Lower lobe of right lung (tissue), 2 donors: ENCODE results near the gene ARHGAP25. TPM values are rescaled to one million over a fixed set of nuclear protein-coding genes. Genes with fewer than 3 reads are reported as not detected.

Experiments used
- ATAC-seq, 2 donors: fragments of 200-7000 bp; cut with Tn5 transposase; one replicate each; pipeline ENCODE4 v1.9.1; 2020 to 2022; ENCODE audit warnings: mild to moderate bottlenecking in 2 of 2, moderate library complexity in 2 of 2
- DNase-seq: peaks from one replicate; pipeline ENCODE4 v3.0.0-alpha.2; 2020
- H3K27ac ChIP-seq: fragments of 200-600 bp; one replicate; pipeline ENCODE4 v1.8.0; 2022
- H3K27me3 ChIP-seq: fragments of 200-600 bp; one replicate; pipeline ENCODE4 v1.8.0; 2022; ENCODE audit warnings: low read depth
- H3K36me3 ChIP-seq: fragments of 200-600 bp; one replicate; pipeline ENCODE4 v1.8.0; 2022; ENCODE audit warnings: mild to moderate bottlenecking
- H3K4me1 ChIP-seq: fragments of 200-600 bp; one replicate; pipeline ENCODE4 v1.8.0; 2022
- H3K4me3 ChIP-seq: fragments of 200-600 bp; one replicate; pipeline ENCODE4 v1.8.0; 2022; ENCODE audit warnings: mild to moderate bottlenecking
- H3K9me3 ChIP-seq: fragments of 200-600 bp; one replicate; pipeline ENCODE4 v1.8.0; 2022
- intact Hi-C: fragments of 100-400 bp; cut with DNase I; formaldehyde crosslinking; loops from one replicate; pipeline ENCODE4 v1.11.0; 2022
- total RNA-seq: library from RNA; stranded (reverse); fragmentation: NEBNext Ultra II Directional; extraction: Animal tissue kit (Norgen Biotek cat#: 25700); gene quantifications from one replicate; pipeline ENCODE4 v1.2.1, GENCODE V29; 2021
- TF ChIP-seq, protein P1 (sequence below): fragments of 200-600 bp; IDR thresholded peaks from one replicate; pipeline ENCODE4 v1.8.0; 2022; ENCODE audit warnings: antibody characterized with exemption, mild to moderate bottlenecking
- donor health status: DM: no; HTN: yes; CAD: no; lungs with severe emphysema.

ARHGAP25 gene
- total RNA-seq, 1 donor from 2014 or later, result 48.5 TPM

DNA sequence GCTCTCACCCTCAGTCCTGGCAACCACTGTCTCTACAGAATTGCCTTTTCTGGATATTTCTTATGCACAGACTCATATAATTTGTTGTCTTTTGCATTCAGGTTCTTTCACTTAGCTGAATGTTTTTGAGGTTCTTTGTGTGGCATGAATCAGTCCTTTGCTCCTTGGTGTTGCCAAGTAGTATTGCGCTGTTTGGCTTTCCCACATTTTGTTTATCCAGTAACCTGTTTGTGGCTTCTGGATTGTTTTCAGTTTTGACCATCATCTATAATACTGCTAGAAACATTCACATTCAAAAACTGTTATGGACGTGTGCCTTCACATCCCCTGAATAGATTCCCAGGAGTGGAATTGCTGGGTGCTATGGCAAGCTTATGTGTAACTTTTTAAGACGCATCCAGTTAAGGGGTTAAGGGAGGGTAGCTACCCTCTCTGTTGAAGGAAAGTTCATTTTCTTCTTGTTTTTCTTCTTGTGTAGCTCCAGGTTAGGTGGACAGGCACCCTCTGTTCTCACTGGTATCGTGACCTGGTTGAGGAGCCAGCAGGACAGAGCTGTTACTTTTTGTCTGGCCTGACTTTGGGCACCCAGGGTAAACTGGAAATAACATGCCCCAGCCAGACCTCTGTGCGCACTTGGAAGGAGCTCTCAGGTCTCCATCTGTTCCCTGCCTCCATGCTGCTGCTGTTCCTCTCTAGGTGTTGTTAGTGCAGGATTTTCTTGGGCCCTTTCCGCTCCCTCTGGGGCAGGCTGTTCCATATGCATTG lies 29.6 kb downstream of the ARHGAP25 start:
- Histone ChIP-seq H3K27me3 (no peaks in the 10 kb centered on the region), H3K36me3 (no peaks in the 10 kb centered on the region), H3K9me3 (no peaks in the 10 kb centered on the region), H3K4me1 (peaks cover 76% of the 10 kb centered on the region), H3K27ac (peak overlapping the region; percentile 75), H3K4me3 (peak overlapping the region; percentile 12)
- TF ChIP-seq, protein P1, sequence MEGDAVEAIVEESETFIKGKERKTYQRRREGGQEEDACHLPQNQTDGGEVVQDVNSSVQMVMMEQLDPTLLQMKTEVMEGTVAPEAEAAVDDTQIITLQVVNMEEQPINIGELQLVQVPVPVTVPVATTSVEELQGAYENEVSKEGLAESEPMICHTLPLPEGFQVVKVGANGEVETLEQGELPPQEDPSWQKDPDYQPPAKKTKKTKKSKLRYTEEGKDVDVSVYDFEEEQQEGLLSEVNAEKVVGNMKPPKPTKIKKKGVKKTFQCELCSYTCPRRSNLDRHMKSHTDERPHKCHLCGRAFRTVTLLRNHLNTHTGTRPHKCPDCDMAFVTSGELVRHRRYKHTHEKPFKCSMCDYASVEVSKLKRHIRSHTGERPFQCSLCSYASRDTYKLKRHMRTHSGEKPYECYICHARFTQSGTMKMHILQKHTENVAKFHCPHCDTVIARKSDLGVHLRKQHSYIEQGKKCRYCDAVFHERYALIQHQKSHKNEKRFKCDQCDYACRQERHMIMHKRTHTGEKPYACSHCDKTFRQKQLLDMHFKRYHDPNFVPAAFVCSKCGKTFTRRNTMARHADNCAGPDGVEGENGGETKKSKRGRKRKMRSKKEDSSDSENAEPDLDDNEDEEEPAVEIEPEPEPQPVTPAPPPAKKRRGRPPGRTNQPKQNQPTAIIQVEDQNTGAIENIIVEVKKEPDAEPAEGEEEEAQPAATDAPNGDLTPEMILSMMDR, result no peak
- intact Hi-C loops, result no loop called here
- ATAC-seq (no peak), DNase-seq (no peak)

DNA sequence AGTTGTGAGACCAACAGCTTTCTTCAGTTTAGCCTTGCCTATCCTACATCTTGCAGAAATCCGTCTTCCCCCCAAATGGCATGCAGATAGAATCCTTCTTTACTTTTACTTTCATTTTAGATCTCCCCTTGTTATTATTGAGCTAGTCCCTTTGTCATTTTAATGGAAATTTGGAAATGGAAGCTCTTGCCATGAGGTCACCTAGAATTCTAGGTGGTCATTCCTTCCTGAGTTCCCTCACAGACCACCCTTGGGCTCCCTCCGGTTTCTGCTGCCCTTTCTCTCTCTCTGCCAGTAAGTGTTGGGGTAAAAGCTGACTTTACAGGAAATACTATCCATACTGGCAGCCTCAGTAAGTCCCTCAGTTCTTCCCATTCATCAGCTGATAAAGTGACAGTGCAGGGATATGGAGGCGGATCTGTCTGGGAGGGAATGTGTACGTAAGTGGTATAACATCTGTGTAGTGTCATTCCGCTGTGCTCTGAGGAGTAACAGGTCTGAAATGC lies 30.2 kb downstream of the ARHGAP25 start:
- intact Hi-C loops, result no loop called here
- Histone ChIP-seq H3K4me3 (peak overlapping the region; percentile 12), H3K27ac (peak overlapping the region; percentile 75), H3K36me3 (no peaks in the 10 kb centered on the region), H3K27me3 (no peaks in the 10 kb centered on the region), H3K9me3 (no peaks in the 10 kb centered on the region), H3K4me1 (peaks cover 82% of the 10 kb centered on the region)
- no peak for ATAC-seq
- TF ChIP-seq, protein P1, result no peak
- DNase-seq, result no peak

DNA sequence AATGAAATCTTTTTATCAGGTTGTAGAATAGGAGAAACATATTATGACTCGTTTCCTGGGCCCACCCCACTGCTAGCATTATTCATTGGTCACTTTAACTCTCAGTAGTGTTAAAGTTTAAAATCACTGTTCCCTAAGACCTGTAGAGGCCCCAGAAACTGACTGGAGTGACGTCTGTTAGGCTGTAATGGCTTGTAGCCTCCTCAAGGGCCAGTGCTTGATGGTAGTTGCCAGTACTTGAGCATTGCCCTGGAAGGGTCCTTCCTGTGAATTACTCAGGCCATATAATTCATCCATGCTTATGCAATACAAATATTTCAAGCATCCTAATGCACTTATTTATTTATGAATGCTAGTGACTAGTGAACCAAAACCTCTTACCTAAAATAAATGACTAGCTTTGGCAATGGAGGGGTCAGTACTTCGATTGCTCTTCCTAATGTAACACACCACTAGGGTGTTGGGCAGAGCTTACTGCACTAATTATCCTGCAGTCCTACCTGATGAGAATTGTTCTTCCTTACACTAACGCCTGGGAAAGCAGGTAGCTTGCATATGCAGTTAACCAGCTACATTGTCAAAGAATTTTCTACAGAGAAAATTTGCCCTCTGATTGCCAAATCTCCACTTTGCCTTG lies 31.2 kb downstream of the ARHGAP25 start:
- Histone ChIP-seq H3K36me3 (no peaks in the 10 kb centered on the region), H3K9me3 (no peaks in the 10 kb centered on the region), H3K4me3 (peak overlapping the region; percentile 6), H3K4me1 (peaks cover 91% of the 10 kb centered on the region), H3K27ac (peak overlapping the region; percentile 75), H3K27me3 (no peaks in the 10 kb centered on the region)
- DNase-seq (no peak), ATAC-seq (peak; percentile 69 to 71)
- TF ChIP-seq, protein P1, result peak; percentile 12
- intact Hi-C loops, result no loop called here

DNA sequence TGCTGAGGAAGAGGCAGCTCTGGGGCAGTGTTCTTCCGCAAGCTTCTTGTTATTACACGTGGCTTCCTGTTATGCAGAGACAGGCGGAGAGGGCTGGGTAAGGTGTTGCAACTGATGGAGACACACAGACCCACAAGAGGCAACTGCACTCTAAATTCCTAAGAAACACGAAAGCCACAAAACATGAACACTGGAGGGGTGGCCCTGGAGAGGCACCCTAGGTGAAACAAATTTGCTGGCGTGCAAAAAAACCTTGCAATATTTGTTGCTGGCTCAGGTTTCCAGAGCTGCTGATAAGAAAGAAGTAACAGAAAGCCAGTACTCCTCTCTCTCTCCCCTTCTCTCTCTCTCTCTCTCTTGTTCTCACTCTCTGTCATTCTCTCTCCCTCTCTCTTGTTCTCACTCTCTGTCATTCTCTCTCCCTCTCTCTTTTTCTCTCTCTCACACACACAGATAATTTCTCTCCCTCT lies 31.8 kb downstream of the ARHGAP25 start:
- intact Hi-C loops, result no loop called here
- H3K9me3 ChIP-seq, result no peaks in the 10 kb centered on the region
- peak; percentile 81 for DNase-seq
- H3K4me1 ChIP-seq, result peaks cover 96% of the 10 kb centered on the region
- H3K36me3 ChIP-seq, result no peaks in the 10 kb centered on the region
- TF ChIP-seq, protein P1, result no peak
- H3K27me3 ChIP-seq, result no peaks in the 10 kb centered on the region
- H3K27ac ChIP-seq, result peak overlapping the region; percentile 75
- ATAC-seq, result peak; percentile 89 to 94
- peak overlapping the region; percentile 6 for H3K4me3 ChIP-seq

DNA sequence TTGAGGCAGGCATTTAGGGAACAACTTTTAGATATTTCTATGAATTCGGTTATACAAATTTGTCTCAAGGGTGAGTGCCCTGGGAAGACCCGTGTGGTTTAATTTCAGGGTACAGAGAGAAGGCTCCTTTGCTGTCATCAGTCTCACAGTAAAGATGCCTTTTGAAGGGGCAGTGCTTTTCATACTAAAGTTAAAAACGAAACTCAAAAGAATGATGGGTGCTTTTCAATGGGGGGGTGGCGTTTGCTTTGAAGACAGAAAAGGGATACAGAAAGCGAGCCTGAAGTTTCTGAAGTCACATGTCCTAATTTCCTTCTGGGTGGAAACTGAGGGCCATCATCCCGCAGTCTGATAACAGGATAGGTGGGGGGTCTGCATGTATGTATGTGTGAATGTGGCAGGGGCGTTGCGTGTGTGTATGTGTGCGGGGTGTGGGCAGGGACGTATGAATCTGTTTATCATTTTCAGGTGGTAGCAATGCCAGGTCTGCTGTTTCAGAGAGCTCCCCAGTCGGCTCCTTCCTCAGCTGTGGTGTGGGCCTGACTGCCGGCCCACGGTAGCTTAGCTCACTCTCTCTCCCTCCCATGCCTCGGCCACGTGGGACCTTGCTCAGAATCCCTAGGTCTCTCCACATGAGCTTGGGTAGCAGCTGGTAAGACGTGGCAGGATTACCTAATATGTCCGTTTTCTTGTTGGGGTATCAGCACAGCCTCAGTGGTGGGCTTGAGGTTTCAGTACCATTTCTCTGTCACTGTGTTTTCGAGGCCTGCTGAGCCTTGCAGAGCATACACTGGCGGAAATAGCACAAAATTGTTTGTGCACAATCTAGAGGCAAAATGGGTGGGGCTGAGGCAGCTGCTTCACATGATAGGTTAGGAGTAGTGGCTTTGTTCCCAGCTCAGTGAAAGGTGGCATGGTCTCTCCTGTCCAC lies 32.7 kb downstream of the ARHGAP25 start:
- ATAC-seq (peak; percentile 4 to 6), DNase-seq (no peak)
- TF ChIP-seq, protein P1, result no peak
- no peak overlapping the region for H3K4me3 ChIP-seq
- intact Hi-C loops, result no loop called here
- no peaks in the 10 kb centered on the region for H3K36me3 ChIP-seq
- no peaks in the 10 kb centered on the region for H3K27me3 ChIP-seq
- H3K27ac ChIP-seq, result peak overlapping the region; percentile 75
- no peaks in the 10 kb centered on the region for H3K9me3 ChIP-seq
- peaks cover 99% of the 10 kb centered on the region for H3K4me1 ChIP-seq
